K562 (cell line): ENCODE measurements around the gene PRND. TPM values are rescaled to one million over a fixed set of nuclear protein-coding genes. Genes with fewer than 3 reads are reported as not detected.
A peak's percentile ranks its signal among the peaks of the same experiment; 100 is the strongest.

ENCODE experiments used
- ATF1 ChIP-seq, 2 experiments: fragments of 450-650 bp in 1 of 2; IDR thresholded peaks; 2 replicates each; pipeline ENCODE4 v1.6.1; 2016; ENCODE audit warnings: missing compliant biosample characterization in 1 of 2, missing genetic modification characterization in 1 of 2
- CREM ChIP-seq: IDR thresholded peaks from 2 replicates; pipeline ENCODE4 v1.6.1; 2014; ENCODE audit warnings: antibody characterized with exemption, low read depth
- CTBP1 ChIP-seq: fragments of 450-650 bp; IDR thresholded peaks from 2 replicates; pipeline ENCODE4 v1.6.1; 2016; ENCODE audit warnings: borderline replicate concordance
- HDAC8 ChIP-seq: fragments of 450-650 bp; IDR thresholded peaks from 2 replicates; pipeline ENCODE4 v1.6.1; 2016; ENCODE audit warnings: mild to moderate bottlenecking, missing genetic modification characterization, moderate library complexity, missing compliant biosample characterization
- HMG20A ChIP-seq: fragments of 450-650 bp; formaldehyde crosslinking; conservative IDR thresholded peaks from 2 replicates; pipeline ENCODE4 v1.4.0; 2020; ENCODE audit warnings: mild to moderate bottlenecking, mixed read lengths
- POLR2B ChIP-seq: fragments of 450-650 bp; IDR thresholded peaks from 2 replicates; pipeline ENCODE4 v1.6.1; 2018; ENCODE audit warnings: low read depth; ENCODE audit not compliant: partially characterized antibody
- POLR2H ChIP-seq: IDR thresholded peaks from 2 replicates; pipeline ENCODE4 v1.6.1; 2016; ENCODE audit warnings: missing genetic modification characterization, low read depth, mild to moderate bottlenecking, control low read depth, missing compliant biosample characterization, moderate library complexity
- SIRT6 ChIP-seq: IDR thresholded peaks from one replicate; pipeline ENCODE4 v1.6.1; 2012; ENCODE audit warnings: low read depth, mild to moderate bottlenecking, control low read depth, inconsistent platforms, low read length, moderate library complexity
- TCF7L2 ChIP-seq: fragments of 150-350 bp; IDR thresholded peaks from 2 replicates; pipeline ENCODE4 v1.6.1; 2016; ENCODE audit warnings: low read depth, mild to moderate bottlenecking, low read length, moderate library complexity
- ZBTB8A ChIP-seq: fragments of 450-650 bp; IDR thresholded peaks from 2 replicates; pipeline ENCODE4 v1.6.1; 2018; ENCODE audit warnings: mild to moderate bottlenecking, moderate library complexity; ENCODE audit not compliant: partially characterized antibody
- ZKSCAN3 ChIP-seq: fragments of 250-450 bp; sonication (Bioruptor Pico); IDR thresholded peaks from 2 replicates; pipeline ENCODE4 v1.4.0; 2020
- ZNF41 ChIP-seq: fragments of 250-450 bp; sonication (Bioruptor Pico); conservative IDR thresholded peaks from 2 replicates; pipeline ENCODE4 v1.4.0; 2020; ENCODE audit warnings: mild to moderate bottlenecking
- polyA plus RNA-seq, 8 experiments: library from polyadenylated mRNA; depleted of rRNA in 4 of 8; stranded (reverse) in 5 of 8; unstranded in 3 of 8; fragments of >200 nt; fragmentation: Nextera tagmentation in 2 of 8; fragmentation: Illumina TruSeq in 1 of 8; extraction: Ambion mirVana in 2 of 8; extraction: Trizol in 1 of 8; gene quantifications; 2 replicates each; pipeline versions ENCODE4 v1.2.1 to v1.2.3, GENCODE V29; 2011 to 2014; ENCODE audit warnings: inconsistent platforms in 1 of 8, missing spikeins in 1 of 8
- total RNA-seq, 7 experiments: library from RNA; depleted of rRNA in 6 of 7; stranded (reverse); fragments of >200 nt in 6 of 7; fragmentation: Illumina TruSeq in 2 of 7; extraction: Trizol in 2 of 7; gene quantifications; 2 replicates each; pipeline versions ENCODE4 v1.2.1 to v1.2.3, GENCODE V29; 2011 to 2021; ENCODE audit warnings: low replicate concordance in 1 of 7
- TF ChIP-seq, protein P1 (sequence below), 2 experiments: fragments of 450-650 bp; IDR thresholded peaks; 2 replicates each; pipeline ENCODE4 v1.6.1; 2016; ENCODE audit warnings: mild to moderate bottlenecking in 2 of 2, borderline replicate concordance in 1 of 2, low read depth in 1 of 2, moderate library complexity in 1 of 2
- TF ChIP-seq, protein P2 (sequence below): sonication (generic); formaldehyde crosslinking; IDR thresholded peaks from 2 replicates; pipeline ENCODE4 v1.8.0; 2022; ENCODE audit warnings: missing genetic modification reagents, mild to moderate bottlenecking, borderline replicate concordance

The PRND gene
- total and polyA plus RNA-seq, 9 of the 15 experiments (the other 6 are each of a cell fraction or from before 2014, with no cell fraction given), result not detected

DNA sequence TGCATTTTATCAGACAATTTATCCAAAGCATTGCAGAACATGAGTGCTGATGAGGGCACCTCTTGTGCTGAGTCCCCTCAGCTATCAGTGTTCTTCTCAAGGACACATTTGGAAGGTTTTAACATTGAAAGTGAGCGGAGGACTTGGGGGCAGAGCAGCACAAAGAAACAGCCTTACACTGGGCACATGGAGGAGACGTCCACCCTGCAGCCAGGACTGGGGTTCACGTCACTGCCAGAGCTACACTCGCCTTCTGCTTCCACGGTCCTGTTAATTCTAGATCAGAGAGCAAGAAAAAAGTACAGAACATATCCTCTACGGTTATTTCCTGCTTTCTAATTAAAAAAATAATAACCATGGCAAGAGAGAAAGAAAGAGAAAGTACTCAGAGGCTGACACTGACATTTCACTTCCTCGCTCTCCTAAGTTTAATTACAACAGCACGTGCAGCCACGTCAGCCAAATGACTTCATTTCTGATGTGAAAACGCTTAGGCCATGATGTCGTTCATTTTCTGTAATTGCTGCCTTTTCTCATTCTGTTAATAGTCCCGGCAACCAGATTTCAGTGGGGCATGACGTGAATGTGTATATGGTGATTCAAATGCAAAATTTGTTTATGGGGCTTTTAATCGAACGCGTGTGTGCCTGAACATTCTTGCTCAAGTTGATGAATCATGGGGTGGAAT, 5.1 kb downstream of the PRND start (continued):
- TF ChIP-seq, protein P1, sequence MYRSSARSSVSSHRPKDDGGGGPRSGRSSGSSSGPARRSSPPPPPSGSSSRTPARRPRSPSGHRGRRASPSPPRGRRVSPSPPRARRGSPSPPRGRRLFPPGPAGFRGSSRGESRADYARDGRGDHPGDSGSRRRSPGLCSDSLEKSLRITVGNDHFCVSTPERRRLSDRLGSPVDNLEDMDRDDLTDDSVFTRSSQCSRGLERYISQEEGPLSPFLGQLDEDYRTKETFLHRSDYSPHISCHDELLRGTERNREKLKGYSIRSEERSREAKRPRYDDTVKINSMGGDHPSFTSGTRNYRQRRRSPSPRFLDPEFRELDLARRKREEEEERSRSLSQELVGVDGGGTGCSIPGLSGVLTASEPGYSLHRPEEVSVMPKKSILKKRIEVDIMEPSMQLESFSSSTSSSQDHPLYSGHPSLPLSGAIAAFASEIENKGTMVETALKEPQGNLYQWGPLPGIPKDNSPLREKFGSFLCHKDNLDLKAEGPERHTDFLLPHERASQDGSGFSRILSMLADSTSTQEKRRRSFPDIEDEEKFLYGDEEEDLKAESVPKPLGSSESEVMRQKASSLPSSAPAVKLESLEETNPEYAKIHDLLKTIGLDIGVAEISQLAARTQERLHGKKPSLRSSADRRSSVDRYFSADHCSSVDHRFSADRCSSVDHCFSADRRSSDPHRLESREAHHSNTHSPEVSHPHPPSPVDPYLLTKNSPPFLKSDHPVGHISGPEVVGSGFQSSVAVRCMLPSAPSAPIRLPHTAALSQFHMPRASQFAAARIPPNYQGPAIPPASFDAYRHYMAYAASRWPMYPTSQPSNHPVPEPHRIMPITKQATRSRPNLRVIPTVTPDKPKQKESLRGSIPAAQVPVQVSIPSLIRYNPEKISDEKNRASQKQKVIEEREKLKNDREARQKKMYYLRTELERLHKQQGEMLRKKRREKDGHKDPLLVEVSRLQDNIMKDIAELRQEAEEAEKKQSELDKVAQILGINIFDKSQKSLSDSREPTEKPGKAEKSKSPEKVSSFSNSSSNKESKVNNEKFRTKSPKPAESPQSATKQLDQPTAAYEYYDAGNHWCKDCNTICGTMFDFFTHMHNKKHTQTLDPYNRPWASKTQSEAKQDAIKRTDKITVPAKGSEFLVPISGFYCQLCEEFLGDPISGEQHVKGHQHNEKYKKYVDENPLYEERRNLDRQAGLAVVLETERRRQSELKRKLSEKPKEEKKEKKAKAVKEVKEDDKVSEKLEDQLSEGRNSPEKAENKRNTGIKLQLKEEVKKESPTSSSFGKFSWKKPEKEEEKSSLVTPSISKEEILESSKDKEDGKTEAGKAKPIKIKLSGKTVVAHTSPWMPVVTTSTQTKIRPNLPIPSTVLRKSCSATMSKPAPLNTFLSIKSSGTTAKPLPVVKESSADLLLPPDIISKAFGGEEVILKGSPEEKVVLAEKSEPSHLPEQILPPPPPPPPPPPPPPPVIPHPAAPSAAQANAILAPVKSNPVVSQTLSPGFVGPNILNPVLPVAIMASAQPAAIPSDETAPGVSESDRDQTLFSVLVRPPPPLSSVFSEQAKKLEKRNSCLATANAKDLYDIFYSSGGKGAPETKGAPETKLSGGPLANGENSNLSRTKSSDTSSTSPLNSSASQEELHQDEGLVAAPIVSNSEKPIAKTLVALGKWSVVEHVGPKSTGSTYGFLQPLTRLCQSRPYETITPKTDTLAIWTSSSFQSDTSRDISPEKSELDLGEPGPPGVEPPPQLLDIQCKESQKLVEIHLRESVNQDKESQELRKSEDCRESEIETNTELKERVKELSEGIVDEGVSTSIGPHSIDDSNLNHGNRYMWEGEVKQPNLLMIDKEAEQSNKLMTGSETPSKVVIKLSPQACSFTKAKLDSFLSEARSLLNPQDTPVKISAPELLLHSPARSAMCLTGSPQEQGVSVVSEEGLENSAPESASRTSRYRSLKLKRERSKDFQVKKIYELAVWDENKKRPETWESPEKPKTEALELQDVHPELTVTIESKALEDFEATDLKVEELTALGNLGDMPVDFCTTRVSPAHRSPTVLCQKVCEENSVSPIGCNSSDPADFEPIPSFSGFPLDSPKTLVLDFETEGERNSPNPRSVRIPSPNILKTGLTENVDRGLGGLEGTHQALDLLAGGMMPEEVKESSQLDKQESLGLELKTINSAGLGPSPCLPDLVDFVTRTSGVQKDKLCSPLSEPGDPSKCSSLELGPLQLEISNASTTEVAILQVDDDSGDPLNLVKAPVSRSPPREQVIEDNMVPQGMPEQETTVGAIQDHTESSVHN (IDR thresholded peaks at IDR 0.05; ENCODE audit: borderline replicate concordance in 1 of 2, low read depth in 1 of 2), result peak in 1 of 2 experiments; percentile 67; a peak in 1 of 4 replicates
- TF ChIP-seq, protein P2, sequence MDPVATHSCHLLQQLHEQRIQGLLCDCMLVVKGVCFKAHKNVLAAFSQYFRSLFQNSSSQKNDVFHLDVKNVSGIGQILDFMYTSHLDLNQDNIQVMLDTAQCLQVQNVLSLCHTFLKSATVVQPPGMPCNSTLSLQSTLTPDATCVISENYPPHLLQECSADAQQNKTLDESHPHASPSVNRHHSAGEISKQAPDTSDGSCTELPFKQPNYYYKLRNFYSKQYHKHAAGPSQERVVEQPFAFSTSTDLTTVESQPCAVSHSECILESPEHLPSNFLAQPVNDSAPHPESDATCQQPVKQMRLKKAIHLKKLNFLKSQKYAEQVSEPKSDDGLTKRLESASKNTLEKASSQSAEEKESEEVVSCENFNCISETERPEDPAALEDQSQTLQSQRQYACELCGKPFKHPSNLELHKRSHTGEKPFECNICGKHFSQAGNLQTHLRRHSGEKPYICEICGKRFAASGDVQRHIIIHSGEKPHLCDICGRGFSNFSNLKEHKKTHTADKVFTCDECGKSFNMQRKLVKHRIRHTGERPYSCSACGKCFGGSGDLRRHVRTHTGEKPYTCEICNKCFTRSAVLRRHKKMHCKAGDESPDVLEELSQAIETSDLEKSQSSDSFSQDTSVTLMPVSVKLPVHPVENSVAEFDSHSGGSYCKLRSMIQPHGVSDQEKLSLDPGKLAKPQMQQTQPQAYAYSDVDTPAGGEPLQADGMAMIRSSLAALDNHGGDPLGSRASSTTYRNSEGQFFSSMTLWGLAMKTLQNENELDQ (CRISPR knock-in tag), result no peak
- no peak for TF ChIP-seq TCF7L2
- TF ChIP-seq ZKSCAN3, result no peak
- TF ChIP-seq HDAC8 (tag), result no peak
- 0 out of 2 replicates have a peak, but pooled peaks have one; percentile 16 for TF ChIP-seq CREM
- no peak for TF ChIP-seq ZNF41 (CRISPR knock-in tag)
- no peak for TF ChIP-seq SIRT6
- TF ChIP-seq ZBTB8A, result no peak
- TF ChIP-seq ATF1 (CRISPR knock-in tag; IDR thresholded peaks at IDR 0.05), result no peak
- 0 out of 2 replicates have a peak, but pooled peaks have one; percentile 13 for TF ChIP-seq ATF1 (tag; IDR thresholded peaks at IDR 0.05)
- no peak for TF ChIP-seq HMG20A
- TF ChIP-seq CTBP1, result no peak
- no peak for TF ChIP-seq POLR2H (tag)
- TF ChIP-seq POLR2B, result no peak
